GM21825 (cell line): Measurements from ENCODE around the gene GALNT10.

Source experiments
- ATAC-seq: cut with Tn5 transposase; IDR thresholded peaks from one replicate; pipeline ENCODE4 v1.9.1; 2021; ENCODE audit warnings: mild to moderate bottlenecking, moderate library complexity; ENCODE audit not compliant: unreplicated experiment

Gene GALNT10

GRCh38 chr5:154317916-154318315 lies 127.4 kb downstream of the GALNT10 start:
- no peak for ATAC-seq

DNA sequence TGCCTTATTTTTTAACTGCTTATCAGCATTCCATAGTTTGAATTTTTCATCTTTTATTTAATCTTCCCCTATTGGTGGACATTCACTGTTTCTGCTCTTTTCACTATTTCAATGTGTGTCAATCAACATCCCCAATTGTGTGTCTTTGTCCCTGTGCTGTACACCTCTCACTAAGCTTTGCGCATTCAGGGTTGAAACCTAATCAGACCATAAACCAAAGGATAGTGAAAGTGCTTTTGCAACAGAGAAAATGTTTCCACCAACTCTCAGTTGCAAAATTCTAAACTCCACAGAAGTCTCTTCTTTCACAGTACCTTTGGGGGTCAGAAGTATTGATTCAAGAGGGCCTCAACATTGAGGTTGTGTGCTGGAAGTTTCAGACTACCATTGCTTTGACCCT lies 128.2 kb downstream of the GALNT10 start:
- no peak for ATAC-seq

GRCh38 chr5:154319736-154320135 lies 129.2 kb downstream of the GALNT10 start:
- no peak for ATAC-seq

DNA sequence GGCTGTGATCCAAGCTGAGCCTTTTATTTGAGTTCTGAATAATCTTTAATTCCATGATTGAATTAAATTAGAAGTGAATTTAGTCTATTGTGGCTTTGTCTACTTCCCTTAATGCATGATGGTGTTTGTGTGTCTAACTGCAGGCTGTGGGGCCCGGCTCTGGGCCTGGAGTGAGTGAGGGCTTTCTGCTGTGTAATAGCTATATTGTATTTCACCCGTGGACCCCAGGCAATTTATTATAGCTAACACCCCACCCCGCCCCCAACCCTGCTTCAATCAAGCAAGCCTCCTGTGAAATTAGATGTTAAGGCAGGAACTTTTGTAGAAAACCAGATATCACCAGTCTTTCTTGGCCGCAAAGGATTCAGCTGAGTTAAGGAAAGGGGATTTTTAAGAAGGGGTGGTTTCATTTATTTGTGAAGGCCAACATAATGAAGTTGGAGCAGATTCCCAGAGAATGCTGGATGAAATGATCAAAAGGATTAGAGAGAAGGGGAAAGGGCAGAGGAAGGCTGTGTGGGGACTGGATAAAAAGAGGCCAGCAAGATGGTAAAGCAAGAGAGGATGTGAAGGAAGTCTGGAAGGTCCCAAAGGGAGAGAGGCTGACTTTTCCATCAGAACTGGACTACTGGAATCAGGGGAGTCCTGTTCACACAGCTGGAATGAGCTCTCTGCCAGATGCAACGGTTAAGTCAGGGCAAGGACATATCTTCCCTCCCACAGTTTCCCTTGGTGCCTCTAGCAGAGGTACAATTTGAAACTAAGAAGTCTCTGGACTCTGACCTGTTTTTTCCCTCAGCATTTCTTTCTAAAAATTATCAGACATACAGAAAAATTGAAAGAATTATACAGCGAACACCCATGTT lies 129.9 kb downstream of the GALNT10 start:
- ATAC-seq: no peak

DNA sequence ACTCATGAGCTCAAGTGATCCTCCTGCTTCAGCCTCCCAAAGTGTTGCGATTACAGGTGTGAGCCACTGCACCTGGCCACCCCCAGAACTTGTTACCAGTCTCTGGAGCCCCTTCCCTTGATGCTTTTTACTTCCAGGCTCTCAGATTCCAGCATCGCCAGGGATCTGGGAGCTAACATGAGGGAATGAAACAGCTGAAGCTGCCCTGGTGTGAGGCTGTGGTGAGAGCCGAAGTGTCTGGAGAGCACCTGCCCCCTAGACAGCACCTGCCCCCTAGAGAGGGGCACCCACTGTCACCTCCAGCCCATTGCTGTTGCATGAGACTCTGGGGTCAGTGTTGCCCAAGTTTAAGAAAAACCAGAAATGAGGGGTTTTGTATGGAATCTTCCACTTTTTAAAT lies 131.0 kb downstream of the GALNT10 start:
- no peak for ATAC-seq

GRCh38 chr5:154324033-154324432 lies 133.5 kb downstream of the GALNT10 start:
- no peak for ATAC-seq

- ATAC-seq: no peak
Observed at GRCh38 chr5:154325566-154325965, 135.0 kb downstream of the GALNT10 start.

DNA sequence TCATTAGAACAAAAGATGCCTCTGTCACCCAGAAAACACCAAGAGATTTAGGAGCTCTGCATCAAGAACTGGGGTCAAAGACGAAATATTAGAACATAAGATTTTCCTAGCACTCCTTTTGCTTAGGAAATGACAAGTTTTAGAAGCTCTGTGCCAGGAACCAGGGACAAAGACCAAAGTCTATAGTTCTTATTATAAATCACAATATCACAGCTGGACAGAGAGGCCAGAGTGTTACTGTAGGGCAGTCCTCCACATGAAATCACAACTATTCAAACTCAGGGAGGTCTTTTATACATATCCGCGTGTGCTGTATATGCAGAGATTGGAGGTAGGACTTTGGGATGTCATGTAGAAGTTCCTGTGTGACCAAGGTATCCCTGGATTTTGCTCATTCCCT lies 138.5 kb downstream of the GALNT10 start:
- ATAC-seq: no peak

- ATAC-seq: no peak
Observed at GRCh38 chr5:154329519-154330040, 139.0 kb downstream of the GALNT10 start.

DNA sequence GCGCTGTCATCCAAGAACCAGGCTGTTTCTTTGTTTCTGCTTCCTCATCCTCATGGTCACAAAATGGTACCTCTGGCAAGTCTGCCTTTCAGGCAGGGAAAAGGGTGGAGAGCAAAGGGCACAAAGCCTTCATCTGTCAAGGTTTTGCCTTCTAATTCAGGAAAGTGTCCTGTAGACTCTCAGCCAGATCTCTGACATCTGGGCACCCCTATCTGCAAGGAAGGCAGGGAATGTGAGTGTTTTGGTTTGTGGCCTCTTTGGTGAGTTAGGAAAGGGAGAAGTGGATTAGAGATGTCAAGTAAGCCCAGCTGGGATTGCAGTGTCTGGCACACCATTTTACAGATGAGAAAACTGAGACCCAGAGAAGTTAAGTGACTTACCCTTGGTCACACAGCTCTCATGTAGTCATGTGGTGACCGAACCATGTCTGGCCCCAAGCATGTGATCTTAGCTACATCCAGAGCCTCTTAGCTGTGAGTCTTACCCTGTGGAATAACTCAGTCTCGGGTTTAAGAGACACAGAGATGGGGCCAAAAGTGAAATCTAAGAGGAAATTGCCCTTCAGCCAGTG lies 139.6 kb downstream of the GALNT10 start:
- ATAC-seq: no peak

DNA sequence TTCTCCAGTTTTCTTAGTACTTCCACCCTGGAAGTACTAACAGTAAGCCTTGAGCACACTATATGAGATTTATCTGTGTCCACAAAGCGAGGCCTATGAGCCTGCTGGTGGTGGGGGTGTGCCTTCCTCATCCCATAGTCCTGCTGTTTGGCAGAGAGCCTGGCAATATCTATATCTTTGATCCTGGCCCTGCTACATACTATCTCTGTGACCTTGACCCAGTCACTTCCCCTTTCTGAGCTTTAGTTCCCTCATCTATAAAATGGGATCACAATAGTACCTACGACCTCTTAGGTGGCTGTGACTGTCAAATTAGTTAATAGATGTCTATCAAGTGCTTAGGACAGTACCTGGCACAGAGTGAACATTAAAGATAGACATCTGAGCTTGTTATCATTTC lies 140.7 kb downstream of the GALNT10 start:
- ATAC-seq: no peak

DNA sequence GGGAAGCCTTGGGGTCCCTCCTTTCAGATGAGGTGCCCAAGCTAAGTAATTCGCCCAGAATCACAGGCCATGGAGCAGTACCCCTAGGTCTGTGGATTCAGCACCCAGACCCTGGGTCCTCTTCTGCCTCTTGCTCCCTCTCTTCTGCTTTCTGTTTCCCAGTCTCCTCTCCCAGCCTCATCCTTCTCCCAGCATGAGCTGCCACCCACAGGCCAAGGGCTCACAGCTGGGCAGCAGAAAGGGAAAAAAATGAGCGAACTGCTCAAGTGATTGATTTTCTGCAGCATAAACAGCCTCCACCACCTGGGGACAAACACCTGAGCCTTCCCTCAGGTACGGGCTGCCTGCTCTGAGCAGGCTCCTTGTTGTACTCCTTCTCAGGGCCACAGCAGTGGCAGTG lies 141.4 kb downstream of the GALNT10 start:
- ATAC-seq: no peak

DNA sequence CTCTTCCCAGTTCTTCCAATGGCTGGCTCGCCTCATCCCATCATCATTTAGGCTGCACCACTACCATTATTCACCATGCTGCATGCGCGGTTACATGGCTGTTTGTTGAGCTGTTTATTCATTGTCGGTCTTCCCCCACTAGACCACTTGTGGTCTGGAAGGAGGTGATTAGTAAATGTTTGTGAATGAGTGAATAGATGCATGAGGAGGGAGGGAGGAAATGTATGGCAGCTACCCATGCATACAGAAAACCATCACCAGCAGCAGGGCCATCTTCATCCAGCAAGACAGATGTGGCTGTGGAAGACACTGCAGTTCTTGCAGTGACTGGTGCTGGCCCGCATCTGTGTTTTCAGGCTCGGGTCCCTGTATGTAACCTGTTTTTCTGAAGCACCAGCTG lies 141.9 kb downstream of the GALNT10 start:
- no peak for ATAC-seq

- ATAC-seq: no peak
Observed at GRCh38 chr5:154333016-154333415, 142.5 kb downstream of the GALNT10 start.

DNA sequence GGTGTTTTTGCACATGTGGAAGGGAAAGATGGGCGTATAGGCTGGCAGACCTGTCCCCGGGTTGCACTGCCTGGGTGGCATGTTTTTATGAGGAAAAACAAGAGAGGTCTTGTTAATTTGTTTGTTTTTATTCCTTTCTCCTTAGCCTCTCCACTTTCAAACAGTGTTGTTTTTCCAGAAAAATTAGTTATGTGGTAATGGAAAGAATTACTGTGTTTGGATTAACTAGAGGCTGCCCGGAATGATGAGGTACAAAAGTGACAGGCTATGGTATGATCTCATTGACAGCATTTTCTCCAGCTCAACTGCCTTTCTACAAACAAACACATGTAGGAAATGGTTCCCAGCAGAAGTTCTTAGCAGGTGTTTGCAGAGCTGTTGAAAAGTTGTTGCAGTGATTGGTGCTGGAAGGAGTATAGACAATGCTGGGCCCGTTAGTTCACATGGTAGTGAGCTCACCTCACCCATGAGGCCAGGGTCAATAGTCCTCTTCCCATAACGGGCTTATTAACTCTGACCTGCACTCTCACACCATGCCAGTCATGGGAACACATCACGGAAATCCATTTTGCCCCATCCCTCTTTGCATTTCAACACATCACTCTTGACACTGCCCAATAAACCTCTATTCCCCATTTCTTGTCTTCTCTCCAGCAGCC lies 144.0 kb downstream of the GALNT10 start:
- no peak for ATAC-seq

DNA sequence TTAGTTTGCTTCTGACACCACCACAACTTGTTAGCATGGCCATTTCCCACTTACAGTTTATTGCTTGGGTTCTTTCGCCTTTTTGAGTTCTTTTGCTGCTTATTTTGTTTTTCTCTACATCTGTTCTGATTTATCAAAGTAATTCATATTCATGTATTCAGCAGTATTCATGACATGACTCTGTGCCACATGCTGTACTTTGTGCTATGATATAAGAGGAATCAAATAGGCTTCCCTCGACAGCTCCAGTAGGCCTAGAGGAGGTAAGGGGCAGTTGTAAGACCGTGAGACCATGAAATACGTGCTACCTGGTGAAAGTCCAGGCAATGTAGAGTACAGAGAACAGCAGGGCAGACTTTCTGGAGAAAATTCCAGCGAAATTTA lies 144.5 kb downstream of the GALNT10 start:
- ATAC-seq: no peak

DNA sequence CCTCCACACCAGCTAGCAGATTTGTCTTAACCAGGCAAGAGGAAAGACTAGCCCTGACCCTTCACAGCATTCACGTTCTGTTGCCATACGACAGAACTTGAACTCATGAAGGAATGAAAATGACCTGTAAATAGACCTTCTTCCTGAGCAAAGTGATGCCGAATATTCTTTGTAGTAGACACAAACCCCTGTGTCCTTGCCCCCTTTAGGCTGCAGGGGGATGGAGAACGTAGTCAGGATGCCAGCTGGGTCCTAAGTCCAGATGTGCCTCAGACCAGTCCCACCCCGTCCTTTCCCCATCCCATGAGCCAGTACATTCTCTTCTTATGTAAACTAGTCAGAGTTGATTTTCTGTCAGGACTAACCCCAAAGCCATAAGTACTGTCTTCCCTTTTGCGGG lies 151.1 kb downstream of the GALNT10 start:
- no peak for ATAC-seq

DNA sequence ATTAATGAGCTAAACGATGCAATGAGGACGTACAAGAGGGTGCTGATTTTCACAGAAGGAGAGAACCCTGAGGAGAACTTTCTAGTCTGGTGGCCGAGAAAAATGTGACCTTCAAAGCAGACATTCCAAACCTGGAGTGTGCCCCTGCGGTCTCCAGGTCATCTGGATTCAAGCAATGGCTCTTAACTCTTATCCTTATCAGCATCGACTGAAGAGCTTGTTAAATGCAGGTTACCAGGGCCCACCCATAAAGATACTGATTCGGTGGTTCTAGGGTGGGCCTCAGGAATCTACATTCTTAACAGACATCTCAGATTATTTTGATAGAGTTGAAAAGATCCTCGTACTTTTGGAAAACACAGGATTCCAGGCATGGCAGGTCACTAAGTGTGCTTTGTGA lies 151.7 kb downstream of the GALNT10 start:
- ATAC-seq: no peak

DNA sequence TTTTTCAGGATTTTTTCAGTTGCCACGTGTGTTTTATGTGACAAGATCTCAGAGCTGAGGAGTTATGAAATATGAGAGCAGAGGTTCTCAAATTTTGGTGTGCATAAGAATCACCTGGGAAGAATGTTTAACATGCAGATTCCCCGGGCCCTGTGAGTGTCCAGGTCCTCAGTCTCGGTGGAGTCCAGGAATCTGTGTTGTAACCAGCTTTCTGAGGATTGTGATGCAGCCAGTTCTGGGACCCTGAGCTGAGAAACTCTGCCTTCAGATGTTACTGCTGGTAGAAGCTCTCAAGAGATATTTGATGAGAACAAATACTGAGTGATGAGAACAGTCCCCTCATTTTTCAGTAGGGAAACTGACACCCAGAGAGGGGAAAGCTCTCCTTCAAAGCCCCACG lies 152.4 kb downstream of the GALNT10 start:
- ATAC-seq: no peak

DNA sequence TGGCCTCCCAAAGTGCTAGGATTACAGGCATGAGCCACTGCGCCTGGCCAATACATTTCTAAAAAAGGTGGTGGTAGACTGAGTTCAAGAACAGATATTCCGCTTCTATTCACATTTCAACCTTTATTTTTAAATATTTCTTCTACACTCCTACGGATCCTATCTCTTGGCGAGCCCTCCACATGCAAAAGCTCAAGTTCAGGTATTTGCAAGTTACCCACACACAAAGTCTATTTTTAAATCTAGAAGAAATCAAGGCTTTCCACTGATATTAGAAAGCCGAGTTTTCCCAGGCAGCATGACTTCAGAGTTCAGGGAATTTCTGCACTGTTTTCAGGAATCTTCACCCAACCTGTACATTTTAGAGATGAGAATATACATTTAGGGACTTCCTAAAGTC lies 153.9 kb downstream of the GALNT10 start:
- ATAC-seq: no peak

DNA sequence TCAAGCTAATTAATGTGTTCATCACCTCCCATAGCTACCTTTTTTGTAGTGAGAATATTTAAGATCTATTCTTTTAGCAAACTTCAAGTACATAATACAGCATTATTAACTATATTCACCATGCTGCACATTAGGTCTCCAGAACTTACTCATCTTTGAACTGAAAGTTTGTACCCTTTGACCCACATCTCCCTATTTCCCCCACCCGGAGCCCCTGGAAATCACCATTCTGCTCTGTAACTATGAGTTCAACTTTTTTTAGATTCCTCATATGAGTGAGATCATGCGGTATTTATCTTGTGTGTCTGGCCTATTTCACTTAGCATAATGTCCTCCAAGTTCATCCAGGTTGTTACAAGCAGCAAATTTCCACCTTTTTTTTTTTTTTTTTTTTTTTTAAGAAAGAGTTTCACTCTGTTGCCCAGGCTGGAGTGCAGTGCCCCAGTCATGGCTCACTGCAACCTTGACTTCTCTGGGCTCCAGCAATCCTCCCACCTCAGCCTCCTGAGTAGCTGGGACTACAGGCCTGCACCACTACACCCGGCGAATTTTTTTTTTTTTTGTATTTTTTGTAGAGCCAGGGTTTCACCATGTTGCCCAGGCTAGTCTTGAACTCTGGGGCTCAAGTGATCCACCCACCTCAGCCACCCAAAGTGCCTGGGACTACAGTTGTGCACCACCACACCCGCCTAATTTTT lies 154.9 kb downstream of the GALNT10 start:
- peak; percentile 70 for ATAC-seq
